WTC11 (cell line): Measurements from ENCODE around the gene THAP2. TPM values are rescaled to one million over a fixed set of nuclear protein-coding genes. Genes with fewer than 3 reads are reported as not detected.

Source experiments
- ATAC-seq: fragments of 200-7000 bp; cut with Tn5 transposase; 2 replicates; pipeline ENCODE4 v1.10.0; 2021; ENCODE audit warnings: mild to moderate bottlenecking, moderate library complexity
- CTCF ChIA-PET: fragments of 300-600 bp; sonication (Branson Sonifier 250); formaldehyde crosslinking; loops from one replicate; lab custom pipeline; 2021; ENCODE audit warnings: antibody characterized with exemption; lab: Charles Lee
- POLR2A ChIA-PET: fragments of 350-600 bp; sonication (Branson Sonifier 250); formaldehyde crosslinking; loops from one replicate; lab custom pipeline; 2021; ENCODE audit warnings: antibody characterized with exemption; lab: Charles Lee
- DNase-seq: peaks from one replicate; pipeline ENCODE4 v3.0.0; 2021; ENCODE audit warnings: low spot score
- H3K27ac Mint-ChIP-seq: 2 replicates; pipeline ENCODE4 v1.8.0; 2021; ENCODE audit warnings: mixed read lengths
- H3K27me3 Mint-ChIP-seq: 2 replicates; pipeline ENCODE4 v1.8.0; 2021; ENCODE audit warnings: low read depth, mild to moderate bottlenecking, moderate library complexity, mixed read lengths
- H3K36me3 Mint-ChIP-seq: 2 replicates; pipeline ENCODE4 v1.8.0; 2021; ENCODE audit warnings: mixed read lengths
- H3K4me1 Mint-ChIP-seq: 2 replicates; pipeline ENCODE4 v1.8.0; 2022; ENCODE audit warnings: mixed read lengths
- H3K4me3 Mint-ChIP-seq: 2 replicates; pipeline ENCODE4 v1.8.0; 2021; ENCODE audit warnings: mild to moderate bottlenecking, moderate library complexity, mixed read lengths
- H3K9me3 Mint-ChIP-seq: 2 replicates; pipeline ENCODE4 v1.8.0; 2021; ENCODE audit warnings: mixed read lengths
- CBFB ChIP-seq: sonication (generic); formaldehyde crosslinking; IDR thresholded peaks from 2 replicates; pipeline ENCODE4 v1.8.1; 2022; ENCODE audit warnings: mild to moderate bottlenecking, low read depth, missing genetic modification reagents
- CREB1 ChIP-seq: sonication (generic); formaldehyde crosslinking; IDR thresholded peaks from 2 replicates; pipeline ENCODE4 v1.8.0; 2023; ENCODE audit warnings: mild to moderate bottlenecking, missing genetic modification reagents
- CREM ChIP-seq: sonication (generic); formaldehyde crosslinking; IDR thresholded peaks from 2 replicates; pipeline ENCODE4 v1.8.1; 2022; ENCODE audit warnings: mild to moderate bottlenecking, missing genetic modification reagents, moderate library complexity
- EMX1 ChIP-seq: fragments of 250-450 bp; sonication (Bioruptor Pico); IDR thresholded peaks from 2 replicates; pipeline ENCODE4 v1.8.0; 2021; ENCODE audit warnings: mild to moderate bottlenecking
- GABPB1 ChIP-seq: sonication (generic); formaldehyde crosslinking; IDR thresholded peaks from 2 replicates; pipeline ENCODE4 v1.8.1; 2023; ENCODE audit warnings: mild to moderate bottlenecking, missing genetic modification reagents
- GTF2I ChIP-seq: fragments of 250-450 bp; sonication (Bioruptor Pico); conservative IDR thresholded peaks from 2 replicates; pipeline ENCODE4 v1.4.0; 2021; ENCODE audit warnings: mild to moderate bottlenecking
- MAX ChIP-seq: sonication (generic); formaldehyde crosslinking; IDR thresholded peaks from 2 replicates; pipeline ENCODE4 v1.8.0; 2022; ENCODE audit warnings: mild to moderate bottlenecking, missing genetic modification reagents
- NFYB ChIP-seq: sonication (generic); formaldehyde crosslinking; conservative IDR thresholded peaks from 2 replicates; pipeline ENCODE4 v1.8.0; 2022; ENCODE audit warnings: low read depth, missing genetic modification reagents
- PRDM15 ChIP-seq: sonication (generic); formaldehyde crosslinking; IDR thresholded peaks from 2 replicates; pipeline ENCODE4 v1.8.0; 2022; ENCODE audit warnings: missing genetic modification reagents
- PRRX2 ChIP-seq: fragments of 250-450 bp; sonication (Bioruptor Pico); IDR thresholded peaks from 2 replicates; pipeline ENCODE4 v1.8.0; 2021; ENCODE audit warnings: mild to moderate bottlenecking
- ZBTB43 ChIP-seq: sonication (generic); formaldehyde crosslinking; IDR thresholded peaks from 2 replicates; pipeline ENCODE4 v1.8.1; 2023; ENCODE audit warnings: mild to moderate bottlenecking, missing genetic modification reagents
- total RNA-seq: library from RNA; stranded (reverse); gene quantifications from 3 replicates; pipeline ENCODE4 v1.2.3, GENCODE V29; 2021
- TF ChIP-seq, protein P1 (sequence below): fragments of 200-600 bp; IDR thresholded peaks from 2 replicates; pipeline ENCODE4 v1.8.0; 2022; ENCODE audit warnings: antibody characterized with exemption
- TF ChIP-seq, protein P2 (sequence below): sonication (generic); formaldehyde crosslinking; IDR thresholded peaks from 2 replicates; pipeline ENCODE4 v1.8.1; 2022; ENCODE audit warnings: mild to moderate bottlenecking, missing genetic modification reagents, moderate library complexity, borderline replicate concordance
- TF ChIP-seq, protein P3 (sequence below): fragments of 250-450 bp; sonication (Bioruptor Pico); IDR thresholded peaks from 2 replicates; pipeline ENCODE4 v1.8.0; 2021; ENCODE audit warnings: mild to moderate bottlenecking
- TF ChIP-seq, protein P4 (sequence below): sonication (generic); formaldehyde crosslinking; IDR thresholded peaks from 2 replicates; pipeline ENCODE4 v1.8.1; 2022; ENCODE audit warnings: mild to moderate bottlenecking, moderate library complexity, missing genetic modification reagents

THAP2 gene
- total RNA-seq, 1 experiment from 2014 or later: 6.4 TPM

GRCh38 chr12:71683633-71684032 lies 19.5 kb downstream of the THAP2 start:
- DNase-seq (no peak), ATAC-seq (no peak)
- H3K27me3 Mint-ChIP-seq: no peaks in the 10 kb centered on the region
- peaks cover 14% of the 10 kb centered on the region for H3K4me1 Mint-ChIP-seq
- H3K4me3 Mint-ChIP-seq: no peak overlapping the region
- H3K27ac Mint-ChIP-seq: no peak overlapping the region
- TF ChIP-seq PRDM15 (CRISPR knock-in tag) (no peak), PRRX2 (CRISPR knock-in tag) (no peak), GABPB1 (CRISPR knock-in tag) (peak; percentile 60; the same call in 1 of the 2 replicates)
- H3K9me3 Mint-ChIP-seq: no peaks in the 10 kb centered on the region
- ChIA-PET POLR2A (interaction anchor here (4.3 kb wide), 1 partner anchor 20 kb away, joined by 45 read pairs; the partner anchor contains the start of genes THAP2 and ZFC3H1), CTCF (no interaction called here)
- H3K36me3 Mint-ChIP-seq: no peaks in the 10 kb centered on the region

DNA sequence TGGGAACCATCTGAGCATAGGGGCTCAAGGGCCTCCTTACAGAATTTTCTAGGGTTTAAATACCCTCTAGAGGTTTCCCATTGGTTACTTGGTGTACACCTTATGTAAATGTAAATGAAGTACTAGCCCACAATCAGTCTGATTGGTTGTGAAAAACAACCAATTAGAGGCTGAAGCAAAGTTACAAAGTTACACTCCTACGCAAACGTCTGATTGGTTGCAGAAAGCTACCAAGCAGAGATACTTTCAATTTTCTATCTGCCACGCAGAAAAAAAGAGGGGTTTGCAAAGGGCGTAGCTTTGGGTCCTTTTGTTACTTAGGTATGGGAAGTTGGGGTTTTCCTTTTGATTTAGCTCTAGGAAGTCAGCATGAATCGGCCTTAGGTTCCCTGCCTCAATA lies 20.0 kb downstream of the THAP2 start:
- Mint-ChIP-seq H3K9me3 (no peaks in the 10 kb centered on the region), H3K4me1 (peaks cover 14% of the 10 kb centered on the region)
- TF ChIP-seq CREM (CRISPR knock-in tag) (no peak), NFYB (0 out of 2 replicates have a peak, but pooled peaks have one; percentile 21)
- TF ChIP-seq, all 79 proteins: peak for 1
- Mint-ChIP-seq H3K36me3 (no peaks in the 10 kb centered on the region), H3K4me3 (no peak overlapping the region), H3K27me3 (no peaks in the 10 kb centered on the region), H3K27ac (no peak overlapping the region)
- ChIA-PET CTCF (interaction anchor here (0.7 kb wide), 1 partner anchor 162 kb away, joined by 4 read pairs; no protein-coding TSS in a partner anchor), POLR2A (interaction anchor here (0.7 to 4.3 kb wide), 2 partner anchors 12 to 21 kb away, joined by 3 to 45 read pairs; partner anchors contain the start of genes THAP2 and ZFC3H1)
- no peak for DNase-seq
- no peak for ATAC-seq

DNA sequence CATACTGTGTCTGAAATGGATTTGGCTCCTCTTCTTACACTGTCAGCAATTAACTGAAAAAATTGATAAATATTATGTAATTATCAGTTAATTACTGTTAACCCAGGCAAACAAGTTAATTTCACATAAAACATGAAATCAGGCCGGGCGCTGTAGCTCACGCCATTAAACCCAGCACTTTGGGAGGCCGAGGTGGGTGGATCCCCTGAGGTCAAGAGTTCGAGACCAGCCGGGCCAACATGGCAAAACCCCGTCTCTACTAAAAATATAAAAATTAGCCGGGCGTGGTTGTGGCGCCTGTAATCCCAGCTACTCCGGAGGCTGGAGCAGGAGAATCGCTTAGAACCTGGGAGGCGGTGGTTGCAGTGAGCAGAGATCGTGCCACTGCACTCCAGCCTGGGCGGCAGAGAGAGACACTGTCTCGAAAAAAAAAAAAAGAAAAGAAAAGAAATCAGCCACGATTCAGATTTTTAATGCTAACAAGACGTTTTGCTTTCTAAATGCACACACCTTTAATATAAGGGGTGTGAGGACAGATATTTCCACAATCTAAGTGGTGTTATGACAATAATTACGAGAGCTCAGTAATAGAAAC lies 21.3 kb downstream of the THAP2 start:
- H3K4me3 Mint-ChIP-seq: peak overlapping the region; percentile 95
- TF ChIP-seq MAX (CRISPR knock-in tag): no peak
- TF ChIP-seq, protein P1, sequence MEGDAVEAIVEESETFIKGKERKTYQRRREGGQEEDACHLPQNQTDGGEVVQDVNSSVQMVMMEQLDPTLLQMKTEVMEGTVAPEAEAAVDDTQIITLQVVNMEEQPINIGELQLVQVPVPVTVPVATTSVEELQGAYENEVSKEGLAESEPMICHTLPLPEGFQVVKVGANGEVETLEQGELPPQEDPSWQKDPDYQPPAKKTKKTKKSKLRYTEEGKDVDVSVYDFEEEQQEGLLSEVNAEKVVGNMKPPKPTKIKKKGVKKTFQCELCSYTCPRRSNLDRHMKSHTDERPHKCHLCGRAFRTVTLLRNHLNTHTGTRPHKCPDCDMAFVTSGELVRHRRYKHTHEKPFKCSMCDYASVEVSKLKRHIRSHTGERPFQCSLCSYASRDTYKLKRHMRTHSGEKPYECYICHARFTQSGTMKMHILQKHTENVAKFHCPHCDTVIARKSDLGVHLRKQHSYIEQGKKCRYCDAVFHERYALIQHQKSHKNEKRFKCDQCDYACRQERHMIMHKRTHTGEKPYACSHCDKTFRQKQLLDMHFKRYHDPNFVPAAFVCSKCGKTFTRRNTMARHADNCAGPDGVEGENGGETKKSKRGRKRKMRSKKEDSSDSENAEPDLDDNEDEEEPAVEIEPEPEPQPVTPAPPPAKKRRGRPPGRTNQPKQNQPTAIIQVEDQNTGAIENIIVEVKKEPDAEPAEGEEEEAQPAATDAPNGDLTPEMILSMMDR: no peak
- no peak for TF ChIP-seq ZBTB43
- TF ChIP-seq, protein P2, sequence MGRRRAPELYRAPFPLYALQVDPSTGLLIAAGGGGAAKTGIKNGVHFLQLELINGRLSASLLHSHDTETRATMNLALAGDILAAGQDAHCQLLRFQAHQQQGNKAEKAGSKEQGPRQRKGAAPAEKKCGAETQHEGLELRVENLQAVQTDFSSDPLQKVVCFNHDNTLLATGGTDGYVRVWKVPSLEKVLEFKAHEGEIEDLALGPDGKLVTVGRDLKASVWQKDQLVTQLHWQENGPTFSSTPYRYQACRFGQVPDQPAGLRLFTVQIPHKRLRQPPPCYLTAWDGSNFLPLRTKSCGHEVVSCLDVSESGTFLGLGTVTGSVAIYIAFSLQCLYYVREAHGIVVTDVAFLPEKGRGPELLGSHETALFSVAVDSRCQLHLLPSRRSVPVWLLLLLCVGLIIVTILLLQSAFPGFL: no peak
- TF ChIP-seq GTF2I: no peak
- TF ChIP-seq, protein P3, sequence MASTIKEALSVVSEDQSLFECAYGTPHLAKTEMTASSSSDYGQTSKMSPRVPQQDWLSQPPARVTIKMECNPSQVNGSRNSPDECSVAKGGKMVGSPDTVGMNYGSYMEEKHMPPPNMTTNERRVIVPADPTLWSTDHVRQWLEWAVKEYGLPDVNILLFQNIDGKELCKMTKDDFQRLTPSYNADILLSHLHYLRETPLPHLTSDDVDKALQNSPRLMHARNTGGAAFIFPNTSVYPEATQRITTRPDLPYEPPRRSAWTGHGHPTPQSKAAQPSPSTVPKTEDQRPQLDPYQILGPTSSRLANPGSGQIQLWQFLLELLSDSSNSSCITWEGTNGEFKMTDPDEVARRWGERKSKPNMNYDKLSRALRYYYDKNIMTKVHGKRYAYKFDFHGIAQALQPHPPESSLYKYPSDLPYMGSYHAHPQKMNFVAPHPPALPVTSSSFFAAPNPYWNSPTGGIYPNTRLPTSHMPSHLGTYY (CRISPR knock-in tag): no peak
- TF ChIP-seq CREM (CRISPR knock-in tag): no peak
- no peak for TF ChIP-seq CBFB (CRISPR knock-in tag)
- TF ChIP-seq EMX1 (CRISPR knock-in tag): no peak
- no peak for TF ChIP-seq CREB1 (CRISPR knock-in tag)
- TF ChIP-seq, protein P4, sequence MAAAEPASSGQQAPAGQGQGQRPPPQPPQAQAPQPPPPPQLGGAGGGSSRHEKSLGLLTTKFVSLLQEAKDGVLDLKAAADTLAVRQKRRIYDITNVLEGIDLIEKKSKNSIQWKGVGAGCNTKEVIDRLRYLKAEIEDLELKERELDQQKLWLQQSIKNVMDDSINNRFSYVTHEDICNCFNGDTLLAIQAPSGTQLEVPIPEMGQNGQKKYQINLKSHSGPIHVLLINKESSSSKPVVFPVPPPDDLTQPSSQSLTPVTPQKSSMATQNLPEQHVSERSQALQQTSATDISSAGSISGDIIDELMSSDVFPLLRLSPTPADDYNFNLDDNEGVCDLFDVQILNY (CRISPR knock-in tag): no peak
- ChIA-PET CTCF (interaction anchor here (1.2 to 3.6 kb wide), 5 partner anchors 21 to 64 kb away, joined by 3 to 41 read pairs (median 4); partner anchors contain the start of genes THAP2 and ZFC3H1), POLR2A (interaction anchor here (1.4 to 4.3 kb wide), 4 partner anchors 11 to 69 kb away, joined by 4 to 45 read pairs (median 8); partner anchors contain the start of genes RAB21, THAP2 and ZFC3H1)
- H3K4me1 Mint-ChIP-seq: peaks cover 14% of the 10 kb centered on the region
- DNase-seq (no peak), ATAC-seq (no peak)
- H3K36me3 Mint-ChIP-seq: no peaks in the 10 kb centered on the region
- H3K9me3 Mint-ChIP-seq: no peaks in the 10 kb centered on the region
- H3K27me3 Mint-ChIP-seq: no peaks in the 10 kb centered on the region
- peak overlapping the region; percentile 86 for H3K27ac Mint-ChIP-seq
